Left lung (tissue), 10 donors: ENCODE measurements around the gene CD300LF. TPM values are rescaled to one million over a fixed set of nuclear protein-coding genes. Genes with fewer than 3 reads are reported as not detected.

Source experiments
- ATAC-seq: fragments of 200-7000 bp; cut with Tn5 transposase; one replicate; pipeline ENCODE4 v1.9.1; 2020; ENCODE audit warnings: moderate library complexity
- DNase-seq, 4 donors: peaks; one replicate each; pipeline ENCODE4 v3.0.0-alpha.2; 2013 to 2020
- H3K27ac ChIP-seq, 2 donors: fragments of 200-600 bp; sonication (generic) in 1 of 2; one replicate each; pipeline versions ENCODE4 v1.5.0 to v1.8.0; 2020 to 2021
- H3K27me3 ChIP-seq, 2 donors: fragments of 200-600 bp; sonication (generic) in 1 of 2; one replicate each; pipeline versions ENCODE4 v1.5.0 to v1.8.0; 2020 to 2021
- H3K36me3 ChIP-seq, 2 donors: fragments of 200-600 bp; sonication (generic) in 1 of 2; one replicate each; pipeline versions ENCODE4 v1.5.0 to v1.8.0; 2020 to 2021
- H3K4me1 ChIP-seq, 2 donors: fragments of 200-600 bp; one replicate each; pipeline ENCODE4 v1.8.0; 2021
- H3K4me3 ChIP-seq, 2 donors: fragments of 200-600 bp; sonication (generic) in 1 of 2; one replicate each; pipeline versions ENCODE4 v1.5.0 to v1.8.0; 2020 to 2021; ENCODE audit warnings: mild to moderate bottlenecking in 1 of 2
- H3K9me3 ChIP-seq, 2 donors: fragments of 200-600 bp; sonication (generic) in 1 of 2; one replicate each; pipeline versions ENCODE4 v1.5.0 to v1.8.0; 2020 to 2021
- intact Hi-C, 2 donors: fragments of 100-400 bp; cut with DNase I; formaldehyde crosslinking; loops; one replicate each; pipeline versions ENCODE4 v1.11.2 to v1.14.2; 2022
- polyA plus RNA-seq, 6 donors: library from polyadenylated mRNA; unstranded; fragments of 120-200 nt; gene quantifications; one replicate each; pipeline ENCODE4 v1.2.1, GENCODE V29; 2013; ENCODE audit not compliant: insufficient read length in 6 of 6
- total RNA-seq, 2 donors: library from RNA; stranded (reverse); fragmentation: NEBNext Ultra II Directional; extraction: Animal tissue kit (Norgen Biotek cat#: 25700); gene quantifications; one replicate each; pipeline ENCODE4 v1.2.1, GENCODE V29; 2021
- TF ChIP-seq, protein P1 (sequence below), 2 donors: fragments of 200-600 bp; sonication (generic) in 1 of 2; IDR thresholded peaks; one replicate each; pipeline versions ENCODE4 v1.5.0 to v1.8.0; 2021; ENCODE audit warnings: antibody characterized with exemption in 2 of 2
- donor health status: DM: no; HTN: yes; CAD: no.
- donor health status: DM: no; HTN: no; CAD: no.

The CD300LF gene
- total and polyA plus RNA-seq, 8 donors, result 0.33 to 26.7 (median 0.76) TPM

GRCh38 chr17:74759243-74759801 lies 46.6 kb upstream of the CD300LF start:
- H3K9me3 ChIP-seq, result no peaks in the 10 kb centered on the region
- H3K4me3 ChIP-seq, result no peak overlapping the region
- peaks cover 23 to 72% of the 10 kb centered on the region in 2 donors for H3K4me1 ChIP-seq
- intact Hi-C loops, result no loop called here
- ATAC-seq, result peak; percentile 23
- H3K27ac ChIP-seq, result peak overlapping the region in 1 of 2 donors; percentile 57
- DNase-seq, result peak in 1 of 4 donors; percentile 72
- H3K36me3 ChIP-seq, result peaks cover 0 to 9% of the 10 kb centered on the region in 2 donors
- H3K27me3 ChIP-seq, result no peaks in the 10 kb centered on the region
- TF ChIP-seq, protein P1, sequence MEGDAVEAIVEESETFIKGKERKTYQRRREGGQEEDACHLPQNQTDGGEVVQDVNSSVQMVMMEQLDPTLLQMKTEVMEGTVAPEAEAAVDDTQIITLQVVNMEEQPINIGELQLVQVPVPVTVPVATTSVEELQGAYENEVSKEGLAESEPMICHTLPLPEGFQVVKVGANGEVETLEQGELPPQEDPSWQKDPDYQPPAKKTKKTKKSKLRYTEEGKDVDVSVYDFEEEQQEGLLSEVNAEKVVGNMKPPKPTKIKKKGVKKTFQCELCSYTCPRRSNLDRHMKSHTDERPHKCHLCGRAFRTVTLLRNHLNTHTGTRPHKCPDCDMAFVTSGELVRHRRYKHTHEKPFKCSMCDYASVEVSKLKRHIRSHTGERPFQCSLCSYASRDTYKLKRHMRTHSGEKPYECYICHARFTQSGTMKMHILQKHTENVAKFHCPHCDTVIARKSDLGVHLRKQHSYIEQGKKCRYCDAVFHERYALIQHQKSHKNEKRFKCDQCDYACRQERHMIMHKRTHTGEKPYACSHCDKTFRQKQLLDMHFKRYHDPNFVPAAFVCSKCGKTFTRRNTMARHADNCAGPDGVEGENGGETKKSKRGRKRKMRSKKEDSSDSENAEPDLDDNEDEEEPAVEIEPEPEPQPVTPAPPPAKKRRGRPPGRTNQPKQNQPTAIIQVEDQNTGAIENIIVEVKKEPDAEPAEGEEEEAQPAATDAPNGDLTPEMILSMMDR (IDR thresholded peaks at IDR 0.05), result no peak

DNA sequence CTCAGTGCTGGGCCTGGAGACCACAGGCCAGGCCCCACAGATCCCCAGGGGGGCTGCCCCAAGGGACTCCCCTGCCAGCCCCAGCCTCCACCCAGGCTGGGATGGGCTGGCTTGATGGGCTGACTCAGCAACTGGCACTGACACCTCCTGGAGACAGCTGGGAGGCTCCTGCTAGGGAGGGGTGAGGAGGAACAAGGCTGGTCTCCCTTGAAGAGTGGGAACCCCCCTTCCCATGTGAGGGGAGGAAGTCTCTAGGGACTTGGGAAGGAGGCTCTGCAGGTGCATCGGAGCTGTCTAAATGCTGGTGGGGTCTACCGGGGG lies 46.1 kb upstream of the CD300LF start:
- Histone ChIP-seq H3K4me3 (no peak overlapping the region), H3K4me1 (peaks cover 23 to 74% of the 10 kb centered on the region in 2 donors), H3K27me3 (no peaks in the 10 kb centered on the region), H3K27ac (peak overlapping the region in 1 of 2 donors; percentile 57), H3K9me3 (no peaks in the 10 kb centered on the region), H3K36me3 (peaks cover 0 to 6% of the 10 kb centered on the region in 2 donors)
- TF ChIP-seq, protein P1 (IDR thresholded peaks at IDR 0.05), result no peak
- ATAC-seq (peak; percentile 41), DNase-seq (no peak)
- intact Hi-C loops, result no loop called here

DNA sequence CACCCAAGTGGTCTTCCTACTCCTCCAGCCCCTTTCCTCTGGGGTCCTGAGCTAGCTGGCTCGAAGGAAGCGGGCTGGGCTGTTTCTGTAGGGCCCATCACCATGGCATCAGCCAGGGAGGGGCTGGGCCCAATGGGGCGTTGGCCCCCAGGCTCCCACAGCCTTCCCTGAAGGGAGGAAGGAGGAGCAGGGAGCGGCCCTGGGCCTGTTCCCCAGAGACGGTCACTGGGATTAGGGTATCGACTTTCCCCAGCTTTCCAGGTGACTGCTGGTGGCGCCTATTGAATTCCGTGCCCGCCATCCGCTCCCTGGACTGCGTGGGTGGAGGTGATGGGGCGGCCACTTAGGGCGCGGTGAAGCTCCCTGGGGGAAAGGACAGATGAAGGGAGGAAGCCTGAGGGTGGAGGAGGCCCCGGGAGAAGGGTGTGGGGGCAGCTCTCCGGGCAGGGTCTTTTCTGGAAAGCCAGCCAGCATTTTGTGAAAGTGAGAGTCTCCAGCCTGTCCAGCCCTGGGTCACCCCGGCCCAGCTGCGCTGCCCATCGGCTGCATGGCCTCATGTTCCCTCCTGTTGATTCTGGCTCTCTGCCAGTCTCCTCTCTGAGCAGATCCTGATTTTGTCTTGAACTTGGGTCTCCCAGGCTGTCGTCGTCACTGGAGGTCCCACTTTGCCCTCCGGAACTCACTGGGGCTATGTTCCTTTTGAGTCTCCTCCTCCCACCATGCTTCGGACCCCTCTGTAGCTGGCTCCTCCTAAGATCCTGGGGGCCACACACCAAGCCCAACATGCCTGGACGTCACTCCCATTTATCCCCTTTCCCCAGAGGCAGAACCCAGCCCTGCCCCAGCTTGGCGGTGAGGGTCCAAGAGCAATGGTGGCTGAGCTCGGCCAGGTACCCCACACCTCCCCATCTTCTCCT lies 45.5 kb upstream of the CD300LF start:
- intact Hi-C loops, result no loop called here
- ATAC-seq (peak; percentile 9), DNase-seq (peak in 1 of 4 donors; percentile 81)
- H3K36me3 ChIP-seq, result no peaks in the 10 kb centered on the region
- H3K4me3 ChIP-seq, result no peak overlapping the region
- TF ChIP-seq, protein P1 (IDR thresholded peaks at IDR 0.05), result no peak
- peaks cover 23 to 75% of the 10 kb centered on the region in 2 donors for H3K4me1 ChIP-seq
- peak overlapping the region in 1 of 2 donors; percentile 57 for H3K27ac ChIP-seq
- no peaks in the 10 kb centered on the region for H3K9me3 ChIP-seq
- no peaks in the 10 kb centered on the region for H3K27me3 ChIP-seq

DNA sequence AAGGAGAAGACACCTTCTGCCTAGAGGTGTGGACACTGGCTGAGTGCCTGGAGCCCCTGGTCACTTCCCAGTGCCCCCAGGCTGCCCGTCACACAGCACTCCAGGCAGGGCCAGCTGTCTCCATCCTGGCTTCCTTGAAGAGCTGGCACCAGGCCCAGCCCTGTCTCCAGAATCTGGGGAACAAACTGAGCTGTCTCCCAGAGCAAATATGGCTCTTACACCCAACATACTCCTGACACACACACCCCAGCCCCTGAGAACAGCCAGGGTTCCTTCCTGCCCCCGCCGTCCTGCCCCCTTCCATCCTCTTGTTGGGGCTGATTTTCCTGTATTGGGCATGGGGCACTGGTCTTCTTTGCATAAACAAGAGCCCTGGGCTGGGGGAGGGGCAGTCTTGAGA lies 44.8 kb upstream of the CD300LF start:
- ATAC-seq (no peak), DNase-seq (peak in 2 of 4 donors; percentile 71 to 79)
- H3K4me1 ChIP-seq, result peaks cover 23 to 76% of the 10 kb centered on the region in 2 donors
- no peaks in the 10 kb centered on the region for H3K9me3 ChIP-seq
- intact Hi-C loops, result no loop called here
- no peak overlapping the region for H3K27ac ChIP-seq
- H3K4me3 ChIP-seq, result no peak overlapping the region
- H3K36me3 ChIP-seq, result no peaks in the 10 kb centered on the region
- TF ChIP-seq, protein P1 (IDR thresholded peaks at IDR 0.05), result no peak
- no peaks in the 10 kb centered on the region for H3K27me3 ChIP-seq

DNA sequence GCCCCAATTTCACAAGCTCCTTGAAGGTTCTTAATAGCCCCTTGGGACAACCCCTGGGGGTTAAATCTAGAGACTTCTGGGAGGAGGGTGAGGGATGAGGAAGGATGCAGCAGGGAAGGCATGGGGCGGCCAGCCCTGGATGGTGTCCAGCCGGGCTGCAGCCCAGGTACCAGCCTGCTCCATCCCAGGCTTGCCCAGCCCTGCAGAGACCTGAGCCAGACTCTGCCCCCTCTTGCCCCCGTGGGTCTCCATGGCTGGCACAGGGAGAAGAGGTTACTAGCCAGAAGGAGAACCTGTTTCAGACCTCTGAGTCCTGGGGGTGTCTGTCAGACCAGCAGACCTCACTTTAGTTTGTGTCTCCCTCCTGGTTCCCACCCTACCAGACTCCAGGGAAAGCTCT lies 44.2 kb upstream of the CD300LF start:
- Histone ChIP-seq H3K4me1 (peaks cover 23 to 77% of the 10 kb centered on the region in 2 donors), H3K36me3 (no peaks in the 10 kb centered on the region), H3K9me3 (no peaks in the 10 kb centered on the region), H3K4me3 (no peak overlapping the region), H3K27ac (no peak overlapping the region), H3K27me3 (no peaks in the 10 kb centered on the region)
- intact Hi-C loops, result no loop called here
- ATAC-seq (no peak), DNase-seq (peak in 1 of 4 donors; percentile 57)
- TF ChIP-seq, protein P1 (IDR thresholded peaks at IDR 0.05), result no peak
